Hepatocyte (in vitro differentiated cells): ENCODE results near the gene MYH16.

Experiments
- EZH2 ChIP-seq: fragments of 200-600 bp; sonication (generic); IDR thresholded peaks from 2 replicates; pipeline ENCODE4 v1.6.1; 2016; ENCODE audit warnings: antibody characterized with exemption, mild to moderate bottlenecking, borderline replicate concordance
- TF ChIP-seq, protein P1 (sequence below): fragments of 200-600 bp; sonication (generic); IDR thresholded peaks from 2 replicates; pipeline ENCODE4 v1.5.1; 2016; ENCODE audit warnings: antibody characterized with exemption, mild to moderate bottlenecking; ENCODE audit not compliant: poor library complexity

- TF ChIP-seq, protein P1, sequence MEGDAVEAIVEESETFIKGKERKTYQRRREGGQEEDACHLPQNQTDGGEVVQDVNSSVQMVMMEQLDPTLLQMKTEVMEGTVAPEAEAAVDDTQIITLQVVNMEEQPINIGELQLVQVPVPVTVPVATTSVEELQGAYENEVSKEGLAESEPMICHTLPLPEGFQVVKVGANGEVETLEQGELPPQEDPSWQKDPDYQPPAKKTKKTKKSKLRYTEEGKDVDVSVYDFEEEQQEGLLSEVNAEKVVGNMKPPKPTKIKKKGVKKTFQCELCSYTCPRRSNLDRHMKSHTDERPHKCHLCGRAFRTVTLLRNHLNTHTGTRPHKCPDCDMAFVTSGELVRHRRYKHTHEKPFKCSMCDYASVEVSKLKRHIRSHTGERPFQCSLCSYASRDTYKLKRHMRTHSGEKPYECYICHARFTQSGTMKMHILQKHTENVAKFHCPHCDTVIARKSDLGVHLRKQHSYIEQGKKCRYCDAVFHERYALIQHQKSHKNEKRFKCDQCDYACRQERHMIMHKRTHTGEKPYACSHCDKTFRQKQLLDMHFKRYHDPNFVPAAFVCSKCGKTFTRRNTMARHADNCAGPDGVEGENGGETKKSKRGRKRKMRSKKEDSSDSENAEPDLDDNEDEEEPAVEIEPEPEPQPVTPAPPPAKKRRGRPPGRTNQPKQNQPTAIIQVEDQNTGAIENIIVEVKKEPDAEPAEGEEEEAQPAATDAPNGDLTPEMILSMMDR, result no peak
- TF ChIP-seq EZH2, result no peak
These were observed 47.8 kb upstream of the MYH16 start for GRCh38 chr7:99224899-99225265.
